ENCODE measurements around the gene COTL1. TPM values are rescaled to one million over a fixed set of nuclear protein-coding genes. Genes with fewer than 3 reads are reported as not detected.

The COTL1 gene
- total and polyA plus RNA-seq, 9 of the 15 experiments (the other 6 are each of a cell fraction or from before 2014, with no cell fraction given) = 27.7 to 185 (median 72.5) TPM

GRCh38 chr16:84647828-84648594 is 30.1 kb upstream of the COTL1 start, which contains the start of gene KLHL36 (continued):
- TF ChIP-seq NR2F6 (CRISPR knock-in tag; IDR thresholded peaks at IDR 0.05) (no peak), TAF1 (IDR thresholded peaks at IDR 0.05; ENCODE audit: control insufficient read depth, extremely low read depth, insufficient read depth, low read length, severe bottlenecking) (peak; percentile 54), NFE2 (IDR thresholded peaks at IDR 0.05; ENCODE audit: low read depth) (no peak), TOE1 (IDR thresholded peaks at IDR 0.05; ENCODE audit: borderline replicate concordance) (peak; percentile 43; the same call in 1 of the 2 replicates), TOE1 (CRISPR knock-in tag; IDR thresholded peaks at IDR 0.05; ENCODE audit: borderline replicate concordance, low read depth) (peak; percentile 64; the same call in 1 of the 2 replicates), ZNF507 (tag; conservative IDR thresholded peaks at IDR 0.05) (no peak), MTA2 (IDR thresholded peaks at IDR 0.05; ENCODE audit: low read depth) (peak; percentile 25; the same call in 1 of the 2 replicates), DNMT1 (IDR thresholded peaks at IDR 0.05) (no peak), ZNF551 (CRISPR knock-in tag; IDR thresholded peaks at IDR 0.05) (no peak), ZNF764 (CRISPR knock-in tag; IDR thresholded peaks at IDR 0.05; ENCODE audit: low read depth) (no peak; the same call in 1 of the 2 replicates), BACH1 (tag; IDR thresholded peaks at IDR 0.05) (no peak), SAFB (IDR thresholded peaks at IDR 0.05; ENCODE audit: borderline replicate concordance, low read depth, low read length) (peak; percentile 98), SMARCC2 (IDR thresholded peaks at IDR 0.05; ENCODE audit: low read depth) (no peak), TAL1 (IDR thresholded peaks at IDR 0.05) (no peak), CHD4 (IDR thresholded peaks at IDR 0.05; ENCODE audit: insufficient read depth, insufficient replicate concordance, low read depth, low read length, poor library complexity, severe bottlenecking) (peak; percentile 89), ELF1 (tag; IDR thresholded peaks at IDR 0.05) (peak; percentile 82), KLF6 (CRISPR knock-in tag; IDR thresholded peaks at IDR 0.05; ENCODE audit: borderline replicate concordance) (no peak), ETV5 (CRISPR knock-in tag; IDR thresholded peaks at IDR 0.05; ENCODE audit: low read depth) (no peak; the same call in 1 of the 2 replicates), ZFX (CRISPR knock-in tag; IDR thresholded peaks at IDR 0.05) (peak; percentile 84), NR2C2 (CRISPR knock-in tag; IDR thresholded peaks at IDR 0.05) (no peak), NR2C2 (tag; IDR thresholded peaks at IDR 0.05) (no peak), FOXJ2 (tag; IDR thresholded peaks at IDR 0.05) (no peak), NCOA1 (IDR thresholded peaks at IDR 0.05; ENCODE audit: low read depth) (no peak), ZNF717 (CRISPR knock-in tag; IDR thresholded peaks at IDR 0.05) (no peak)
- TF ChIP-seq, protein P1, sequence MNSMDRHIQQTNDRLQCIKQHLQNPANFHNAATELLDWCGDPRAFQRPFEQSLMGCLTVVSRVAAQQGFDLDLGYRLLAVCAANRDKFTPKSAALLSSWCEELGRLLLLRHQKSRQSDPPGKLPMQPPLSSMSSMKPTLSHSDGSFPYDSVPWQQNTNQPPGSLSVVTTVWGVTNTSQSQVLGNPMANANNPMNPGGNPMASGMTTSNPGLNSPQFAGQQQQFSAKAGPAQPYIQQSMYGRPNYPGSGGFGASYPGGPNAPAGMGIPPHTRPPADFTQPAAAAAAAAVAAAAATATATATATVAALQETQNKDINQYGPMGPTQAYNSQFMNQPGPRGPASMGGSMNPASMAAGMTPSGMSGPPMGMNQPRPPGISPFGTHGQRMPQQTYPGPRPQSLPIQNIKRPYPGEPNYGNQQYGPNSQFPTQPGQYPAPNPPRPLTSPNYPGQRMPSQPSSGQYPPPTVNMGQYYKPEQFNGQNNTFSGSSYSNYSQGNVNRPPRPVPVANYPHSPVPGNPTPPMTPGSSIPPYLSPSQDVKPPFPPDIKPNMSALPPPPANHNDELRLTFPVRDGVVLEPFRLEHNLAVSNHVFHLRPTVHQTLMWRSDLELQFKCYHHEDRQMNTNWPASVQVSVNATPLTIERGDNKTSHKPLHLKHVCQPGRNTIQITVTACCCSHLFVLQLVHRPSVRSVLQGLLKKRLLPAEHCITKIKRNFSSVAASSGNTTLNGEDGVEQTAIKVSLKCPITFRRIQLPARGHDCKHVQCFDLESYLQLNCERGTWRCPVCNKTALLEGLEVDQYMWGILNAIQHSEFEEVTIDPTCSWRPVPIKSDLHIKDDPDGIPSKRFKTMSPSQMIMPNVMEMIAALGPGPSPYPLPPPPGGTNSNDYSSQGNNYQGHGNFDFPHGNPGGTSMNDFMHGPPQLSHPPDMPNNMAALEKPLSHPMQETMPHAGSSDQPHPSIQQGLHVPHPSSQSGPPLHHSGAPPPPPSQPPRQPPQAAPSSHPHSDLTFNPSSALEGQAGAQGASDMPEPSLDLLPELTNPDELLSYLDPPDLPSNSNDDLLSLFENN (IDR thresholded peaks at IDR 0.05; ENCODE audit: low read depth in 2 of 2, low read length in 2 of 2) = no peak
- TF ChIP-seq, protein P2, sequence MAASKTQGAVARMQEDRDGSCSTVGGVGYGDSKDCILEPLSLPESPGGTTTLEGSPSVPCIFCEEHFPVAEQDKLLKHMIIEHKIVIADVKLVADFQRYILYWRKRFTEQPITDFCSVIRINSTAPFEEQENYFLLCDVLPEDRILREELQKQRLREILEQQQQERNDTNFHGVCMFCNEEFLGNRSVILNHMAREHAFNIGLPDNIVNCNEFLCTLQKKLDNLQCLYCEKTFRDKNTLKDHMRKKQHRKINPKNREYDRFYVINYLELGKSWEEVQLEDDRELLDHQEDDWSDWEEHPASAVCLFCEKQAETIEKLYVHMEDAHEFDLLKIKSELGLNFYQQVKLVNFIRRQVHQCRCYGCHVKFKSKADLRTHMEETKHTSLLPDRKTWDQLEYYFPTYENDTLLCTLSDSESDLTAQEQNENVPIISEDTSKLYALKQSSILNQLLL (CRISPR knock-in tag; IDR thresholded peaks at IDR 0.05; ENCODE audit: borderline replicate concordance) = no peak

Data from K562 (cell line).